Activated CD8-positive, alpha-beta memory T cell treated with anti-CD3 and anti-CD28 coated beads, Interleukin-2, amount 50 U/mL, for 24 hours (primary cell): ENCODE data around the gene DOK6.

Experiments
- DNase-seq: peaks from one replicate; pipeline ENCODE4 v3.0.0-alpha.2; 2020; ENCODE audit errors: extremely low read depth

DOK6 gene

GRCh38 chr18:69689121-69689759 lies 288.6 kb downstream of the DOK6 start:
- DNase-seq: no peak

DNA sequence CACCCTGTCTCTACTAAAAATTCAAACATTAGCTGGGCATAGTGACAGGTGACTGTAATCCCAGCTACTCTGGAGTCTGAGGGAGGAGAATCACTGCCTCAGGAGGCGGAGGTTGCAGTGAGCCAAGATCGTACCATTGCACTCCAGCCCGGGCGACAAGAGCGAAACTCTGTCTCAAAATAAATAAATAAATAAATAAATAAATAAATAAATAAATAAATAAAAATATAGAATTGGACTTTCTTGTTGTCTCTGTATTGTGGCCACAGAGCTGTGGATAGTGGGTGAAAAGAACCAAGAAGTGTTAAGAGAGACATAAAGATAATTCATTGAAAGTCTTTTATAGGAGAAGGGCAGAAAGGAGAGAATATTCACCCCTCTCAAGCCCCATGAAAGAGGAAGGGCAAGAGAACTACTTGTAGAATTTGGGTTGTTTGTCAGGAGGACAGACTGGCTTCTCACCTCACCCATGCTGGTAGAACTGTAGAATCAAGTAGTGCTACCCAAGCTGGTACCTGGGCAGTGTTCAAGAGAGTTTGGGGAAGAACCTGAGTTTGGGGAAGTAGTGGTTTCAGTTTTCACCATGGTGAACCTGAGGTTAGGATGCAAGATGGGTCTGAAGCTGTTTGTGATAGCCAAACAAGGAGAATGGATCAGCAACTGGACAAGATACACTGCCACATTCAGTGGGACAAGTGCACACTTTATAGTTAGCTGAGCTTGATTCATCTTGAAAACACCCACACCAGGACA lies 290.5 kb downstream of the DOK6 start:
- no peak for DNase-seq

GRCh38 chr18:69697069-69697468 lies 296.4 kb downstream of the DOK6 start:
- no peak for DNase-seq

GRCh38 chr18:69697689-69698088 lies 297.0 kb downstream of the DOK6 start:
- no peak for DNase-seq

GRCh38 chr18:69701305-69701704 lies 300.6 kb downstream of the DOK6 start:
- no peak for DNase-seq

- DNase-seq: no peak
These were observed 302.8 kb downstream of the DOK6 start for GRCh38 chr18:69703461-69703860.

- DNase-seq: no peak
These were observed 305.3 kb downstream of the DOK6 start for GRCh38 chr18:69705987-69706386.

GRCh38 chr18:69708844-69709243 lies 308.2 kb downstream of the DOK6 start:
- DNase-seq: no peak

DNA sequence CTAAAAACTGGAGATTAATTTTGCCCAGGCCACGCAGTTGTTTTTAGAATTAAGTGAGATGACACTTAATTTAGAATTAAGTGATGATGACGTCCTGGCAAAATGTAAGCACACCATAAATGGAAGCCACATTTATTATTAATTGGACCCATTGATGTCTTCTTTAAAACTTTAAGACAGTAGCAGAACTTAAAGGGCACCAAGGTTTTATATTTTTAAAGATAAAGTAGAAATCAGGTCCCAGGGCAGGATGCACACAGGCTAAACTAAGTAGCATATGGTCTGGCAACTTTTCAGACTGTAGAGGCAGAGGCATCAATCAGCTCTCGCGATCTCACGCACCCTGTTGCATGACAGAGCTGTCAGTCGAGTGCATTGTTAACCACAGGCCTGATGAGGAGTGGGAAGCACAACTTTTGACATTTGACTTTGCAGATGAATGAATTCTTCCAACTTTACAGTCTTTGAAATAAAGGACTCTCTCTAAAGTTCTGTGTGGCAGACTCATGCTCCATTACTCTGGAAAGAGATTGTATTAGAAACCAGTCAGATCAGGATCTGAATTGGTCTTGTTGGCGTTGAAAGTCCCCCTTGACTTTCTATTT lies 314.6 kb downstream of the DOK6 start:
- DNase-seq: no peak

- no peak for DNase-seq
These were observed 316.9 kb downstream of the DOK6 start for GRCh38 chr18:69717586-69717985.

DNA sequence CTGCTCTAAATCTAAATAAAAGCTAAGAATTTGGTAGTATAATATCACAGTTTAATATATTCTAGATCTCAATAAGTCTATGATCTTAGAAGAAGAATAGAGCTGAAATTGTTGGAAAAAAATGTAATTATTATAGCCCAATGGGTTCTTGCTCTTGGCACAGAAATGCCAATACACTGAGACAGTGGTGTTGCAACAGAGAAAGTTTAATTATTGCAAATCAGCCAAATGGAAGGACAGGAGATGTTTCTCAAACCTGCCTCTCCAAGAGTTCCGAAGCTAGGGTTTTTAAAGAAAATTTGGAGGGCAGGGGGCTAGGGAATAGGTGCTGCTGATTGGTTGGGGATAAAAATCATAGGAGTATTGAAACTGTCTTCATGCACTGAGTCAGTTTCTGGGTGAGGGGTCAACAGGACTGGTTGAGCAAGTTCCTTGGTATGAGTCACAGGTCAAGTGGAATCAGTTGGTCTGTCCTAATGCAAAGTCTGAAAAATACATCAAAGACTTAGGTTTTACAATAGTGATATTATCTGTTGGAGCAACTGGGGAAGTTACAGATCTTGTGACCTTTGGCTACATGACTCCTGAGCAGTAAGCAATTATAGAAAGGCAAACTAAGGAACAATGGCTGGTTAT lies 318.3 kb downstream of the DOK6 start:
- DNase-seq: no peak

DNA sequence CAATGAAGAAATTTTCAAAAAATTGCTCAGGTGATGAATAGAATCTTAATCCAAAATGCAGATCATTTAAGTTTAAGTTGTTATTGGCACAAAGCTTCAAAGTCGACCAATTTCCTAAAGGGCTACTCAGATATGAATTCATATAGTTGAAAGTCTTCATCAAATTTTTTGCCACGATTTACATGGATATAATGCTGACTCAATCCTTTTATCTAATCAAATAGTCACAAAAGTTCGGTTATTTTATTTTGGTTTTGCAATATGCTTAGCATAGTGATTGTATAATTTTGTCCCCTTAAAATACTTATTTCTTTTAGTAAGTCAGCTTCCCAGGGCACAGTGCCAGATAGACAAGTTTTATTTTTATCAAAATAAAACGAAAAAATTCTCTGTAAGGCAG lies 319.7 kb downstream of the DOK6 start:
- no peak for DNase-seq

GRCh38 chr18:69723434-69723833 lies 322.7 kb downstream of the DOK6 start:
- DNase-seq: no peak

- DNase-seq: no peak
These were observed 324.3 kb downstream of the DOK6 start for GRCh38 chr18:69725009-69725408.

- DNase-seq: no peak
These were observed 325.3 kb downstream of the DOK6 start for GRCh38 chr18:69725855-69726508.

DNA sequence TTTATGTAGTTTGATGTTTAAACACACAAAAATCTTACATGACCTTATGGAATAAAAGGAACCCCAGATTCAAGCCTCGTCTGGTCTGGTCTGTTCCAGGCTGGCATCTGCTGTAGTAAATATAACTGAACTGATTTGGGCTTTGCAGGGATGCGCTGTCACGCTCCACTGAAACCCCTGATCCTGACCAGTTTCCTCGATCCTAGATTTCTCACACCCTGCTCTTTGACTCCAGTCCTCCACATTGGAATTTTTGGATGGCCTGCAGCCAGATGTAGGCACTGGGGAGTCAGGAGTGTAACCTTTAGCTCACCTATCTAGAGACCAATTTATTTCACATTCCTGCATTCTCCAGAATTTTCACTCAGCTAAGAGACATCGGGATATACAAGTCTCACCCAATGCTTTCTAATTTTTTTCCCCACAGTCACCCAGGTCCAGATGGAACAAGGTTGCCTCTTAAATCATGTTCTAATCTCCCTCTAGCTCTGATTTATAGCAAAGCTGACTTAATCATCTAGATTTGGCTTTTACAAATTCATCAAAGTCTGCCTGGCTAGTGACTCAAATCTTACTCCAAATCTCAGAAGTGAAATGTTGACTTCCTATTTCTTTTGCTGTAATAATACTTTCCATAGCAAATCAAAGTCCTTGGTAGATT lies 327.4 kb downstream of the DOK6 start:
- no peak for DNase-seq

DNA sequence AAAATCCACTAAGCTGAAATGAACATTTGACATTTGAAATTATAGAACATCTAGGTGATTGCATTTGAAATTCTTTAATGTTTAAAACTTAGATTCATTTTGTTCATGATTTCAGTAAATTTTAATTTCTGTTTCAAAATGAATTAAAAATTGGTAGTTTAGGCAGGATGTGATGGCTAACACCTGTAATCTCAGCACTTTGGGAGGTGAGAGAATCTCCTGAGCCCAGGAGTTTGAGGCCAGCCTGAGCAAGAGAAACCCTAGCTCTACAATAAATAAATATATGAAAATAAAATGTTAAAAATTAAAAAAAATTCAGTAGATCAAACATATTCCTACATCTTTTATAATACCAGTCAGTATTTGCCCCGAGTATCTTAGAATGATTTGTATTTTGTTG lies 330.0 kb downstream of the DOK6 start:
- no peak for DNase-seq

- DNase-seq: no peak
These were observed 333.8 kb downstream of the DOK6 start for GRCh38 chr18:69734536-69734935.

- no peak for DNase-seq
These were observed 336.0 kb downstream of the DOK6 start for GRCh38 chr18:69736730-69737129.

GRCh38 chr18:69737851-69738250 lies 337.2 kb downstream of the DOK6 start:
- no peak for DNase-seq

GRCh38 chr18:69747388-69747787 lies 346.7 kb downstream of the DOK6 start:
- no peak for DNase-seq
